GM19468 (cell line): ENCODE measurements around the gene ATRN.

ENCODE experiments used
- ATAC-seq: cut with Tn5 transposase; IDR thresholded peaks from one replicate; pipeline ENCODE4 v1.9.1; 2021; ENCODE audit warnings: mild to moderate bottlenecking, moderate library complexity, moderate number of reproducible peaks; ENCODE audit not compliant: unreplicated experiment; ENCODE audit errors: extremely low read depth

Gene ATRN

GRCh38 chr20:3669710-3670367 is 199.0 kb downstream of the ATRN start:
- ATAC-seq: no peak

DNA sequence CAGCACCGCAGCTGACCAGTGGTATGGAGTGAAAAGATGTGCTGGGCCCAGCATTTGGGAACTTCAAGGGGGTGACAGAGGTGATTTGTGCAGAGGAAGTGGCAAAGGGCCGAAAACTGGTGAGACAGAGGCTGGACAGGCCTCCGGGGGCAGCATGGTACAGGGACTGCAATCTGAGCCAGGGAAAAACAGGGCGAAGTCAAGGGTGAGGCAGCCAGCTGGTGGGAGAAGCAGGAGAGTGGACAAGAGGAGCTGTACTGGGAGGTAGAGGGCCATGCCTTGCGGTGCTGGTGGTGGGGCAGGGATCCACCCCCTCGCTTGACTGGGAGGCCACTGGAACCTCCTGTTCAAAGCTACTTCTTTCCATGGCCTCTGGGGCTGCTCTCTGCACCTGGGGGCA is 199.7 kb downstream of the ATRN start:
- ATAC-seq: no peak

DNA sequence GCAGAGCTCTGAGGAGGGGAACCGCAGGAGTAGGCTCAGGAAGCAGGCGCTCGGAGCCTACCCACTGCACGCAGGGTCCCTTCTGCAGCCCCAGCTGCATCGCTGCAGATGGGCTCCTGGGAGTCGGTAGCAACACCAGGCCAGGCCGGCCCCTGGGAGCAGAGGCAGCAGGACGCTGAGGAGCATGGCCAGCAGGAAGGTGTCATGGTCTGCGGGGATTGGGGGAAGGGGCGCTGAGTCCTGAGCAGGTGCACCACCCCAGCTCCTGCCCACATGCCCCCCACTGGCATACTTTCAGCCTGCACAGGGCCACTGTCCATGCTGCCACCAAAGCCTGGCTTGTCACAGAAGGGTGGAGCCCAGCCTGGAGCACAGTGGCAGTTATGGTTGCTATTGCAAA is 200.1 kb downstream of the ATRN start:
- no peak for ATAC-seq

DNA sequence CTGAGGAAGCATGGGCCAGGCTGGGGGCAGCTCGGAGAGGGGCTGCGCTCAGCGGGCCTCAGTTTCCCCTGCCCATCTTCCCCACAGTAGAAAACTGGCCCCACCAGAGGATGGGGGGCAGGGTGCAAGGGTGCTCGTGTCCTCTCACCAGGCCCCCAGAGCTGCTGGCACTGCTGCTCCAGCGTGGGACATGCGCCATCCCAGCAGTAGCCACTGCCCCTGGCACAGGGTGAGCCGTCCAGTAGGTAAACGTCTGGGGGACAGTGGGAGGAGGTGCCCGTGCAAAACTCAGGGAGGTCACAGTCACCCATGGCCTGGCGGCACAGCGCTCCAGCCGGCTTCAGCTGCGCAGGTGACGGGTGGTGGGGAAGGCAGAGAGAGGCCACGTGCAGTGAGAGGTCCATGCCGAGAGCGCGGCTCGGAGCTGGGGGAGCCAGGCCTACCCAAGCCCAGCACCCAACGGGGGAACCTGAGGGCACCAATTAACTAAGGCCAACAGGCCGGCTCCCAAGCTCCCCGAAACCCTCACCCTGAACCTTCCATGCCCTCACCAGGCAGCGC is 201.2 kb downstream of the ATRN start:
- no peak for ATAC-seq

DNA sequence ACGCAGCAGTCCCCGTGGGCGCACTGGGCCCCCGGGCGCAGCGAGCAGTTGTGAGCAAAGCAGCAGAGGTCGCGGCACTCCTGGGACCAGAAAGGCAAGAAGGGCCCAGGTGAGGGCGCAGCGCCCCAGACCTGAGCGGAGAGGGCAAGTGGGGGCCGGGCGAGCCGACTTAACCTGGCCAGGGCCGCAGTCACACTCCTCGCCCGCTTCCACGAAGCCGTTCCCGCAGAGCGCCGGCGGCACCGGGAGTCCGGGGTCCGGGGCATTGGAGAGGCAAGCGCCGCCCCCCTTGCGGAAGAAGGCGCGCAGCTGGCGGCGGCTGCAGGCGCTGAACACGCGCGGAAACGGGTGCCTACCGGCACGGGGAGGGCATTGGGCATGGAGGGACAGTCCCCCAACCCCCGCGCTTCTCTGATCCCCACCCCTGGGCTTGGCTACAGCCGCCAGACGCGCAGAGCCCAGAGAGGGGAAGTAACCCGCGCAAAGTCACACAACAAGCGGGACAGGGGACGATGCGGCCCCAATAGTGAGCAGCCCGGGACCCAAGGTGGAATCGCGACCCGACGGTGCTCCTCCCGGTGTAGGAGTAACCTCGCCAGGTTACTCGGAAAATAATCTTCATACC is 201.8 kb downstream of the ATRN start:
- no peak for ATAC-seq

DNA sequence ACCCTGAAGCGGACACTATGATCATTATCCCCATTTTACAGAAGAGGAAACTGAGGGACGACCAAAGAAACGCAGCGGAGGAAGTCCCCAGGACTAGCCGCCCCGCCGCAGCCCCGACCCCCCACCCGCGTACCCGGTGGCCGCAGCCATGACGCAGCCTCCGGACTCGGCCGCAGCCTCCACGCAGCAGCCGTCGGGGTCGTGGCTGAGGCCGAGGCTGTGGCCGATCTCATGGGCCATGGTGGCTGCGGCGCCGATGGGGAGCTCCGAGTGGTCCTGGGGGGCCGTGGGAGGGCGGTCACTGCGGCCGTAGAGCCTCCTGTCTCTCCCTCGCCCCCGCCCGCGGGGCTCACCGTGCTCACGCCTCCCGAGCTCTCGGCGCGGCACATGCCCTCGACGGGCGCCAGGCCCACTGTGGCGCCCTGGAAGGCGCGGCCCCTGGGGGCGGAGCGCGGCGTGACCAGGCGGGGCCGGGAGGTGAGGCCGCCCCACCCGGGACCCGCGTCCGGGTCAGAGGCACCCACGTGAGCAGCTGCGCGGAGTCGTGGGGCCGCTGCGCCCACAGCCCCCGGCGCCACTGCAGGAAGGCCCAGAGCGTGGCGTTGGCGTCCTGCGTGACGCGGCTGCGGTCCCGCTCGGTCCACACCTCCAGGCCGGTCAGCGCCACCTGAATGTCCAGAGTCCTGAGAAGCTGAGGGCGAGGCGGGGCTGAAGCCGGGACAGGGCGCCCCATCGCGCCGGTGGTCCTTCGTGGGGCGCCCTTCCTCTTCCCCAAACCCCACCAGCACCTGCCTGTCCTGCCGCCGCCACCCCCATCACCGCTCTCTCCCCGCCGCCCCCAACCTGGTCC is 202.6 kb downstream of the ATRN start:
- ATAC-seq: no peak

DNA sequence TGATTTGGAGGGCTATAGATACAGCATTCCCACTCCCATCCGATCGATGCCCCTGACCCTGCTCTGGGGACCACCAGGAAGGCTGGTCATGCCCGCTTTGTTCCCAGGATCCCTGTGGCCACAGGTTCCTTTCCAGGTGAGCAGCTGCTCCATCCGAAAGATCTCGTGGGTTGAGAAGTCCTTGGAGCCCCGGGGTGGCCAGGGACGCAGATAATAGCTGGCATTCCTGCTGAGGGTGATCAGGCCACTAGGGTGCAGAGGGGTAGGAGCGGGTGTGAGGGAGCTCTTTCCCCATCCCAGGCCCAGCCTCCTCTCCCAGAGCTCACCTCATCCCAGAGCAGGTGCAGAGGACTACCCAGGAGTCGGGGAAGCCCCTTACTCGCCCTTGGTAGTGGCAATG is 203.6 kb downstream of the ATRN start:
- ATAC-seq: no peak

DNA sequence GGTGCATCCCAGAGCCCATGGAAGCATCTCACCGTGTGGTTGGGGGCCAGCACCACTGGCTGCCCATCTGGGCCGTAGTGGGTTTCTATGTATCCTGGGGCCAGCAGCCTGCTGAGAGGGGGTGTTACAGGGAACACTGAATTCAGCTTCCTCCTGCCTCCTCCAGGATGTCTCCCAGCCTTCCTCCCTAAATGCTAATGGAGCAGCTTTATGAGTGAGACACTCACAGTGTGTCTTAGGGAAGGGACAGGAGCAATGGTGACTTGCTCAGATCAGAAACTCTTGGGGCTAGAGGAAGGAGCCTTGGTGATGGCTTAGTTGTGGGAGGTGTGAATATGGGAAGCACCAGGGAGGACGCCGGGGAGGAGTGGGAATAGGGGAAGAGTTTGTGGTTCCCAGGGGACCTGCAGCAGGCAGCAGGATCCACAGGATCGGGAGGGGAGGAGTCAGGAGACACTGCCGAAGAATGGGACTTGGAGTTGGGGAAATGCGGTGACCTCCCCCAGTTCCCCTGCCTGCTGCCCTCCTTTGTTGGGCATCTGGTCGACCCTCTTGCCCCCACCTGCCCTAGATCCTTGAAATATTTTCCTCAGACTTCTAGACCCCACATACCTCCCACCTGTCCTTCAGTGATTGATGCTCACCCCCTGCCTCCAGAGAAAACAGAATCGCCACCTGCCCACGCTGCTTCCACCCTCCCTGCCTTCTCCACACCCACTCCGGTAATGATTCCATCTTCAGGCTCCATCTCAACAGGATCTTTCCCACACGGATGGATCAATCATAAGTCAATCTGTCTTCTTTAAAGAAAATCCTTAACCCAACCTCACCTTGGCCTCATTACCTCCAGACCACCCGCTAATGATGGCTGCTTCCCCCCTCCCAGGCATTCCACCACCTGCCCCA is 204.4 kb downstream of the ATRN start:
- ATAC-seq: no peak

DNA sequence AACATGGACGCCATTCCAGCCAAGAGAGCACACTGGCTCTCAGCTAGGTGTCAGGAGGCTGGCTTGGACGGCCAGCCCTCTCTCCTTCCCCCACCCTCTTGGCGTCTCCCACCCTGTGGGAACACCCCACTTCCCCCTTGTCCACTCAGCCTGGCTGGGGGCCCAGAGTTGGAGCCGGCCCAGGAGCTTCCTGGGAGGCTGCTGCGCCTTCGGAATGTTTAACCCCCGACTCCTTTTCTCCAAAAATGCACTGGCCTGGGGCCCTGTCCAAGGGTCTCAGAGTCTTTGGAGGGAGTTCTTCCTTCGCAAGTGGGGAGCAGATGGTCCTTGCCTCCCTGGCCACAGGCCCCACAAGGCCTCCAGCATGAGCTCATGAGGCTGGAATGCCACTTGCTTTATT is 206.9 kb downstream of the ATRN start:
- ATAC-seq: no peak

DNA sequence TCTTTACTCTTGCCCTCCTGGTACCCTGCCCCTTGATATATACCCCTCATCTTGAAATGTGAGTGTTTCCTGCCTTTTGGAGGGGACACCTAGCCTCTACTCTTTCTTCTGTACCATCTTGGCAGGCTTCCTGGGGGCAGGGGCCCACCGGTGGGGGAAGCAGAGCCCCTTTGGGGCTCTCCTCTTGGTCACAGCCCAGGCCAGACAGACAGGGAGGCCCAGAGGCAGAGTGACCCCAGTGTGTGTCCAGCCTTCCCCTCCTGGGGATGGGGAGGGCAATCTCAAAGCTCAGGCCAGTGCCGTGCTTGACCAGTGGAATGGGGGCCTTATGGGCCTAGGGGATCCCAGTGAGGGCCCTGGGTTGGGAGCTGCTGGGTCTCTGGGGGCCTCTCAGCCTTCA is 207.4 kb downstream of the ATRN start:
- ATAC-seq: no peak

DNA sequence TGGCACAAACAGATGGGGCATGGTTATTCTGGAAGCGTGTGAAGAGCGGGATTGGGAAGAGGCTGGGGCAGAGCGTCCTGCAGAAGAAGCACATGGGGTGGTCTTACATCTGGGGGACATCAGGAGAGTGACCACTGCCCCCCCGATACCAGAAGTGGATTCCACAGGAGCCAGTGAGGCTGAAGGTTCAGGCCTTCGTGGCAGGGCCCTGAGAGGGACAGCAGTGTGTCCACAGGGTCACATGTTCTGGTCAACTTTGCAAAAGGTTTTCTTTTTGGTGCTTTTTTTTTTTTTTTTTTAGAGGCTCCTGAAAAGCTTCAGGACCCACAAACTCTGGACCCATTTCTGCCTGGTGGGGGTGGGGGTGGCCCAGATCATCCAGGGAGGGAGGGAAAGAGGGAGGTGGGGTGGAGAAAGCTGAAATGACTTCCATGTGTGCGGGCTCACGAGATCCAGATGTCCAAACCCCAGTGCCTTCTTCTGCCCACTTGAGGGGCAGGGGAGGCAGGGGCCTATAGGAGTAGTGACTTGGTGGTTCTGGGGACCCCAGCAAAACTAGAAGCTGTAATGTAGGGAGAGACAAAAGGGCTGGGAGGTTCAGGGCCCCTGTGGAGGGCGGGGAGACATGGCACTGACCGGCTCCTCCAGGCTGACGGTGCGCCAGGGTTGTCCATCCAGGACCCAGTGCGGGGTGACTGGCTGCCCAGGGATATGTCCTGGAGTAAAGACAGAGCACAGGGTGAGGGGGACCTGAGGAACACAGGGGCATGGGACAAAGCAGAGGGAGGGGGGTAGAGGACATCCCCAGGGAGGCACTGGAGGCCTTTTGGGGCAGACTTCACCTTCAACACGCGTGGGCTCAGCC is 208.3 kb downstream of the ATRN start:
- ATAC-seq: no peak

DNA sequence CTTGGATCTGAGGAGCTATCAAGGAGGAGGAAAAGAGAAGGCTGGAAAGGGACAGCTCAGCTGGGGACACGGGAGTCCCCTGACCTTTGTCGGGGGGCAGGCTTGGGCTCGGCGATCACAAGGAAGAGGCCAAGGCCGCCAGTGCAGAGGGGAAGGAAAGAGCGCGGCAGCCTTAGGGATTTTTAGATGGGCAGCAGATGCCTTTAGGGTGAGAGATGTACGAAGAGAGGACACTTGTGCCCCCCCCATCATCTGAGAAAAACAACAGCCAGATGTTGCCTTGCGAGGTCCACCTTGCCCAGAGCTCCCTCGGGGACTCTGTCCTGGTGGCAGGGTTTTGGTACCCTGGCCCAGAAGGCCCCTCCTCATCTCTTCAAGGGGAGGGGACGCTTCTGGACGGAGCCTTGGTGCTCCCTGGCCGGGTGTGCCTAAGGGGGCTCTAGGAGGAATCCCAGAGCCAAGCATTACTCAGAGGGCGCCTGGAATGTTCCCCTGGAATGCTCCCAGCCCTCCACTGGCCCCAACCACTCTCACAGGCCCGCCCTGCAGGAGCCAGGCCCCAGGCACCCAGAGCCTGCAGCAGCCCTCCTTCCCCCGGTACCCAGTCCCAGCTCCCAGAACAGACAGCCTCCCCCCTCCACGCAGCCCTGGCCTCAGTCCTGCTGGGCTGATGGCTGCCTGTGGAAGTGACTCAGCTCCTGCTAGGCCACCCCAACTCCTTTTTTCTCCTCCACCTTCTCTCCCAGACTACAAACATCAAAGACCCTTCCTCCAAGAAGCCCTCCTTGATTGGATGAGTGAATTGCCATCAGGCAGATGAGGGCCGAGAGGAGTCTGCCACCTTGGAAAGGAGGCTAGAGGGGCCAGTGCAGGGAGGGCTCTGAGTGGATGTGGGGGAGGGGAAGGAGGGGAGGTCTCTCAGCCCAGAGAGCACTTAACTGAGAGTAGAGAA is 209.2 kb downstream of the ATRN start:
- ATAC-seq: no peak

DNA sequence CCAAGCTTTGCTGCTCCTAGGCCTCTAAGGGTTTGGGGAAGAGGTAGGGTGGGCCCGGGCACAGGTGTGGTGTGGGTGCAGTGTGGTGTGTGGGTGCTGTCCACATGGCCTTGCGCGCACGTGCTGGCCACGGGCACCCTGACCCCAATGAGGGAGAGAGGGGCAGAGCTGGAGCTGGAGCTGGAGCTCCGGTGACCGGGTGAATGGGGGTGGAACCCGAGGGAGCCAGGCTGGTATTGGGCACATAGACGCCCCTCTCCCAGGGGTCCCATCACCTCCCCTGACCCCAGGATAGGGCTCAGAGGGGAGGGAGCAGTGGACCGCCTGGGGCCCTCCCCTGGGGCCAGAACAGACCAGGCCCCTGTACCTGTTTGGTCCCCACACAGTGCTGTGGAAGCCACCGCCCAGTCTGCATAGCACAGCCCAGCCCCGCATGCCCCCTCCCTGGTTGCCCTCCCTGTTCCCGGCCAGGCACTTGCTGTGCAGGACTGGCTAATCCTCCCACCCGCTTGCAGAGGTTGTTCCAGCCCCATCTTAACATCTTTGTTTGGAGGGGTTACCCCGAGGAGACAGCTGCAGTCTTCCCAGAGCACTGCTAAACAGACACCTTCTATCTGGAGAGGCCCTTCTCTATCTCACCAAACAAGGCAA is 210.0 kb downstream of the ATRN start:
- ATAC-seq: no peak

DNA sequence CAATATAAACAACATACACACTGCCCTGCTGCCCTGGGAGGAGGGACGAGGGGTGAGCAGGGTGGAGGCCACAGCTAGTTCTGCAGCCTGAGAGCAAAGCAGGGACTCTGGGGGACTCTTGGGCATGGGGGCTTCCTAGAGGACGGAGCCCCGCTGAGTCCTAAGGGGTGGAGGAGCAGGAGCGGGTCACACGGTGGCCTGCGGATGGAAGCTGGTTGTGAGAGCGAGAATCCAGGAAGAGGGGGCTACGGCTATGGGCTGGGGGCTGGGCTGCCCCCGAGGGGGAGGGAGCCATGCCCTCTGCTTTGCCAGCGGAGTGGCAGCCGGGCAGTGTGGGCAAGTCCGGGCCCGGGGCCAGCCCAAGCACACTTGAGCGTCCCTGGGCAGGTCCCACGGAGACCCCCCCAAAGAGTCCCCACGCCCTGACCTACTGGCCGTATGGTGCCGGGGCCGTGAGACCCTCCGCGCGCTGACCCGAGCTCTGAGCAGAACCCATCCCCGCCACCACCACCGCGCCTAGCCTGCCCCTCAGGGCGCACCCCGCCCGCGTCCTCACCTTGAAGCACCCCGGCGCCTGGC is 210.6 kb downstream of the ATRN start:
- ATAC-seq: no peak

DNA sequence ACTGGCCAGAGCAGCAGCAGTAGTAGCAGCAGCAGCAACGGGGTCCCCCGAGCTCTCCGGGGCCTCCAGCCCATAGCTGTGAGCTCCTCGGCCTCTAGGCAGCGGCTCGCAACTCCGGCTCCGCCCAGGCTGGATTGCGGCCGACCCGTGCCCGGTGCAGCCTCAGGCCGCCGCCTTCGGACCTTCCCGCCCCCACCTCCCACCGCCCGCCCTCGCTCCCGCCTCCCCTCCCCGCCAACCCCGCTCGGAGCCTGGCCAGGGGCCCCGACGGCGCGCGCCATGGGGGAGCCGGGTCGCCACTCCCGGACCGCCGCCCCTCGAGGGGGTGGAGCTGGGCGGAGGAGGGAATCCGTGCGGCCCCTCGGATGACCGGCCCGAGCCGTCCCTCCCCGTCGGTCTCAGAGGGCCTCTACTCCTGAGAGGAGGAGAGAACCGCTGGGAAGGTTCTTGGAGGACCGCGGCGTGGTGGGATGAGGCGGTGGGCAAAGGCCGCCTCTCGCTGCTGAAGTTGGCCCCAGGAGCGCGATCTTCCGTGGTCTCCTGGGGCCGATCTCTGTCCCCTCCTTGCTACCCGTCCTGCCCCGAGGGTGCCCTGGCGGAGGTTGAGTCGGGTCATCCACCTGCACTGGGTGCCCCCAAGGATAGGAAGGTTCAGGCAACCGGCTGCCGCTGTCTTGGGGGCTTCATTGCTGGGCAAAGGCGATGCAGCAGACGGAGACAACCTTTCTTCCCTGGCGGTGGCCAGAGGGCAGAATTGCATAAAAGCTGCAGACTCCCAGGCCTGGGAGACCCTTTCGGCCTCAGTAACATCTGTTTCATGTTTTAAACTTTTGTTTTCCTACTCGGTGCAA is 211.3 kb downstream of the ATRN start, which contains the start of gene ADAM33:
TSS of gene ADAM33 (minus strand) at position 80 of the 851 bp plus-strand sequence. CDS start at position 74, 6 bp downstream.
- ATAC-seq: no peak

DNA sequence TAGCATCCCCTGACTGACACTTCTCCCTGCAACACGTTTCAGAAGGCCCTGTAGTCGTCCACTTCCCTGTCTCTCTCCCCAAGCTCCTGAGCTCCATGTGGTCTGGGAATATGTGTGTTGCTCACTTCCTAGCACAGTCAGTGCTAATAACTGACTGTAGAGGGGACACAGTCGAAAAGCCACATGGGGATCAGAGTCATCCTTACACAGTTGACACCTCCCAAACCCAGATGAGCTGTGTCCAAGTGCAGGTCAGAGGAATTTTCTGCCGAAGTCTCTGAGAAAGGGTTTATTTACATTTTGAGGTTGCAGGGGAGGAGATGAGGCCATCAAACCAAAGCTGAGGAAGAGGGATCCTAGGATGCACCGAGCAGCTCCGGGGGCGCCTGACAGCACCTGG is 214.5 kb downstream of the ATRN start:
- ATAC-seq: no peak
